Stomach (tissue), 4 donors: ENCODE data around the gene ATXN10.

Source experiments
- CTCF ChIP-seq, 7 experiments: fragments of 450-650 bp in 4 of 7; fragments of 200-600 bp in 3 of 7; sonication (generic) in 3 of 7; IDR thresholded peaks; one replicate each; pipeline ENCODE4 v1.5.1; 2016 to 2019; ENCODE audit warnings: antibody characterized with exemption in 7 of 7, control low read depth in 2 of 7, mild to moderate bottlenecking in 1 of 7
- POLR2A ChIP-seq, 4 donors: fragments of 450-650 bp; IDR thresholded peaks; one replicate each; pipeline ENCODE4 v1.6.1; 2016; ENCODE audit warnings: antibody characterized with exemption in 4 of 4, control low read depth in 2 of 4, mild to moderate bottlenecking in 1 of 4, moderate library complexity in 1 of 4
- POLR2AphosphoS5 ChIP-seq, 3 donors: sonication (generic); formaldehyde crosslinking; IDR thresholded peaks; one replicate each; pipeline ENCODE4 v1.6.1; 2016; ENCODE audit warnings: antibody characterized with exemption in 3 of 3

- no peak for TF ChIP-seq CTCF (IDR thresholded peaks at IDR 0.05)
- TF ChIP-seq POLR2A (IDR thresholded peaks at IDR 0.05): no peak
- no peak for TF ChIP-seq POLR2AphosphoS5 (IDR thresholded peaks at IDR 0.05)
These were observed 212.2 kb downstream of the ATXN10 start for GRCh38 chr22:45883811-45884170.
